NCI-H128 (cell line): ENCODE results near the gene TMEM39A.
A peak's percentile ranks its signal among the peaks of the same experiment; 100 is the strongest.

ENCODE experiments used
- DNase-seq: peaks from one replicate; lab custom pipeline; 2025; ENCODE audit not compliant: unreplicated experiment; lab: John Stamatoyannopoulos, UW

Gene TMEM39A

GRCh38 chr3:119463171-119464169 is at the start of gene TMEM39A:
Gene TMEM39A, minus strand, starts transcription at chr3:119463615. Its CDS starts 1,541 bp downstream, at chr3:119462074.
- DNase-seq, result peak; percentile 98

DNA sequence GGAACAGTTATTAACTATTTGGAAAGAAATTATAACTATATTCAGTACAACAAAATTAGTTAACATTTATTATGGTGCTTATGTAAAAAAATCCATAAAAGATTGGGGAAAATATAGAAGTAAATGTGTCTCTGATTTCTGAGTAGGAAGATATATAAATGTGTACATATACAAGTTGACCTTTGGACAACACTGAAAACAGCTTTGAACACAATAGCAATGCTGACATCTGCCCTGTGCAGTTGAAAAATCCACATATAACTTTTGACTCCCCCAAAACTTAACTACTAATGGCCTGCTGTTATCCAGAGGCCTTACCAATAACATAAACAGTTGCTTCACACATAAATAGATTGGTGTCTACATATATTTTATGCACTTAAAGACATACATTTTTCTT is 47.3 kb upstream of the TMEM39A start:
- DNase-seq, result no peak

- DNase-seq, result no peak
Measured at GRCh38 chr3:119508172-119508845, 44.9 kb upstream of the TMEM39A start.

GRCh38 chr3:119507404-119507803 is 44.0 kb upstream of the TMEM39A start:
- no peak for DNase-seq

GRCh38 chr3:119506631-119507030 is 43.2 kb upstream of the TMEM39A start:
- no peak for DNase-seq

DNA sequence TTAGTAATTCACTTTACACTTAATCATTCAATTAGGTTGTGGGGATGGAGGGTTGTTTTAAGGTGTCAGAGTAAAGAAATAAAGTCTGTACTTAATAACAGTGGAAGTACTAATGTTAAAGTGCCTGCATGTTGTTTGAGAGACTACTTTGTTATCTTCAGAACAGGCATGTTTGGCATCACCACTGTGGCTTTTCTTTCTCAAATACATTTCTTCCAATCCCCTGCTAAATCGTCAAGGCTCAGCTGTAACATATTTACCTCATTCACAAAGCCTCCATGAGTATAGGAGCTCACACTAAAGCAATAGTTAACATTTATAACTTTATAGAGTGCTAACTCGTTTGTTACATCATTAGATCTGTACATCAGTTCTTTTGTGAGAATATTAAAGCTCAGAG is 37.5 kb upstream of the TMEM39A start:
- no peak for DNase-seq

- DNase-seq, result no peak
Measured at GRCh38 chr3:119500265-119500664, 36.9 kb upstream of the TMEM39A start.

- peak; percentile 91 for DNase-seq
Measured at GRCh38 chr3:119498186-119499011, 35.0 kb upstream of the TMEM39A start, which contains the start of gene TIMMDC1. Gene TIMMDC1, plus strand, starts transcription at chr3:119498547. Its CDS starts 187 bp downstream, at chr3:119498734.

DNA sequence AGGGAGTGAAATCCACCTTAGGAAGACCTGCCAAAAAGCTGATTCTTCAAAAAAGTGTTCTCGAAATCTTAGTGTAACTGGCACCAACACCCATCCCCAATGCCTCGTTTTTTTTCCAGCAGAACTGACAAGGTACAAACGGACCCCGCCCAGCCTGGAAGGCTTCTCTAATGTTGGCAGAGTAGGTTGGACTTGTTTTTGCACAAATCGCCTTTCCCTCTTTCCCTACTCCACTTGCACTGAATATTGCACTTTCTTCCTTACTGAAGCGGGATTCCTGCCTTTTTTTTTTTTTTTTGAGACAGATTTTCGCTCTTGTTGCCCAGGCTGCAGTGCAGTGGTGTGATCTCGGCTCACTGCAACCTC is 34.4 kb upstream of the TMEM39A start:
- no peak for DNase-seq

- DNase-seq, result no peak
Measured at GRCh38 chr3:119494597-119494996, 31.2 kb upstream of the TMEM39A start.

DNA sequence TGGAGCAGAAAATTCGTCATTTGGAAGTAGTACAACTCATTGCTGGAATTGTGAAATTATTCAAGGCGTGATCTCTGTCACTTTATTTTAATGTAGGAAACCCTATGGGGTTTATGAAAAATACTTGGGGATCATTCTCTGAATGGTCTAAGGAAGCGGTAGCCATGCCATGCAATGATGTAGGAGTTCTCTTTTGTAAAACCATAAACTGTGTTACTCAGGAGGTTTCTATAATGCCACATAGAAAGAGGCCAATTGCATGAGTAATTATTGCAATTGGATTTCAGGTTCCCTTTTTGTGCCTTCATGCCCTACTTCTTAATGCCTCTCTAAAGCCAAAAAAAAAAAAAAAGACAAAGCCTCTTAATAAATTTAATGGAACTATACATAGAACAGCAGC is 29.4 kb upstream of the TMEM39A start:
- no peak for DNase-seq

- no peak for DNase-seq
Measured at GRCh38 chr3:119492128-119492527, 28.7 kb upstream of the TMEM39A start.

DNA sequence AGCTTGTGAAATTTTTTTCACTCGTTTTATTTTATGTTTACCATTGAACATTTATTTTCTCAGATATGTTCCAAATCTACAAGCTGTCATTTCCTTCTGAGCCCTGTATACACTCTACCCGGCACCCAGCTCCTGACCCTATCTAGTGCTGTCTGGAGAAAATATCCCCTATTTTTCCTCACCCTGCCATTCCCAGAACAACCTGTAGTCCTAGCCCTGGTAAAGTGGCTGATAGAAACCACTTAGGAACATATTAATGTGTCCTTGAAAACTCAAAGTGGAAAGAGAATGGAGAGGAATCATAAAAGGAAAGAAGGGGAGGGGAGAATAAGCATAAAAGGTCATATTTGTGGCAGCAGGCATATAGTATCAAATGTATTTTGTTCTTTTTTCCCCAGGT is 26.7 kb upstream of the TMEM39A start:
- DNase-seq, result no peak

DNA sequence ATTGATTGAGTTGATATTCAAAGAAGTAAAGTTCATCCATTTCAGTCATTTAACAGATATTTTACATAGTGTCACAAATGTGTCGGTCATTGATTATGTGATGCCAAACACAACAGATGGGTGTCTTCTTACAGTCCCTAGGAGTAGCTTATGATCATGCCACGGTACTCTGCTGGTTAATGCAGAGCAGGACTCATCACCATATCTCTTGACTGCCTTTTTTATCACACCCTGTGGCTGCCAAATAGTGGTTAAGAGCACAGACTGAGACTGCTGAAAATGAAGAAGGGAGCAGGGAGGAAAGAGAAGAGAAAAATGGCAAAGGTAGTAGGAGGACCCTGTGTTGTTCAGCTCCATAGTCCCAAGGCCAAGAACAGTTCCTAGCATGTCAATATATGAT is 22.1 kb upstream of the TMEM39A start:
- no peak for DNase-seq

DNA sequence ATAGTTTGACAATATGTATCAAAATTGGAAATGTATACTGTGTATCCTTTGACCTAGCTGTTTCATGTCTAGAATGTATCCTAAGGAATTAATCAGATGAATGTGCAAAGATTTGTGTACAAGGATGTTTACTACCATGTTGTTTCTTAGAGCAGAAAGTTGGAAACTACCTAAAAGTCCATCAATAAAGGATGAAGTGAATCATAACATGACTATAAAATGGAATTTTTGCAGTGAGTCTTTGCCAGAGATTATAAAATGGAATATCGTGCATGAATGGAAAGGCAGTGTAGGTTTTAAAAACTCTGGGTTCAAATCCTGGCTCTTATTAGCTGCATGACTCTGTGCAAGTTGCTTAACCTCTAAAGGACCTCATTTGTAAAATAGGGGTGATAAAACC is 19.7 kb upstream of the TMEM39A start:
- DNase-seq, result no peak

DNA sequence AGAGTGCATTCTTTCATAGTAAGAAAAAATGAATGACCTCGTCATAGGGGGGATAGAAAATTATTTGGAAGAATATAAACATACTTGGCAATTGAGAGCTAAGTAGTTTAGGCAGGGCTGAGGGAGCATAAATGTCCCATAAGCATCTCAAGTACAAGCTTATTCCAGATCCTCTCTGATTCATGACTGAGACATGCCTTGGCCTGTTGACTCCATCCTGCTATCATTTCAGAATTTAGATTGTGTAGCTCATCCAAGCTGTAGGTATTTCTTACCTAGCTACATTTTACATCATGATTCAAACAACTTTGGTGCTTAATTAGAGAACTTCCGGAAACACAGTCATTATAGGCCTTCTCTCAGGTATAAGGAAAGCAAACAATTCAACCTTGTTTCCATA is 17.7 kb upstream of the TMEM39A start:
- DNase-seq, result no peak

DNA sequence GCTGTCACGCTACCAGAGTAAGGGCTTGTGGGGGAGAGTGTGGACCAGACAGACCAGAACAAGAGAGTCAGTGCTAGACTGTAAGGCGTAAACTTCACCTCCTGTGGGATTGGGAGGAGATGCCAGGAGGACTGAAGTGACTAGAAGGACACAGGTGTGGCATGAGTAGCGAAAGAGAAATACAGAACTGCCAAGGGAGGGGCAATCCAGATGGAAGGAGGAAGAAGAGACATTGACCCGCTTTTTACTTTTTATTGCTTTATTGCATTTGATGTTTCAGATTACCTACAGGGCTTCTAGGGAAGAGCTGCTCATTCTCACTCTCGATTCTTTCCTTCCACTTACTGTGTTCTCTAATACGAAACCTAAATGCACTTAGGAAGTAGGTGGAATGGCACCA is 7.5 kb upstream of the TMEM39A start:
- no peak for DNase-seq

GRCh38 chr3:119469418-119470189 is 6.2 kb upstream of the TMEM39A start:
- no peak for DNase-seq

- no peak for DNase-seq
Measured at GRCh38 chr3:119468041-119468440, 4.6 kb upstream of the TMEM39A start.

DNA sequence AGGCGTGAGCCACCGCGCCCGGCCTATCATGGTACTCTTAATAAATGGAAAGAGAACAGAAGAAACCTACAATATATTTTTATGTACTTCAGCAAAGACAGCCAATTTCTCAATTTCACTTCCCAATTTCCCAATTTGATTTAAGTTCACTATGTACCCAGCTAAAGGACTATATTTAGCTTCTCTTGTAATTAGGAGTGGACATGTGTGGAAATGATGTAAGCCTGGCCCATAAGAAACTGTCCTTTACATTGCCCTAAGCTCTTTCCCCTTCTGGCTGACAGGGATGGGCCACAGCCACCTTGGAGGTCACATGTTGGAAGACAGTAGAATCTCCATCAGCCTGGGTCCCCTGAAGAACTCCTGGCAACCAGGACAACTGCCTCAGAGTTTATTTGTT is 6.2 kb downstream of the TMEM39A start:
- no peak for DNase-seq
